HepG2 (cell line): ENCODE measurements around the gene KCNK6. TPM values are rescaled to one million over a fixed set of nuclear protein-coding genes. Genes with fewer than 3 reads are reported as not detected.

Experiments used
- ARNTL ChIP-seq: sonication (generic); formaldehyde crosslinking; IDR thresholded peaks from 2 replicates; pipeline ENCODE4 v1.4.0; 2020; ENCODE audit warnings: mild to moderate bottlenecking, missing genetic modification reagents
- CEBPG ChIP-seq: IDR thresholded peaks from 2 replicates; pipeline ENCODE4 v1.6.1; 2016
- FOSL1 ChIP-seq: sonication (generic); formaldehyde crosslinking; IDR thresholded peaks from 2 replicates; pipeline ENCODE4 v1.9.0; 2021; ENCODE audit warnings: missing genetic modification reagents, borderline replicate concordance
- NAIF1 ChIP-seq: sonication (generic); formaldehyde crosslinking; IDR thresholded peaks from 2 replicates; pipeline ENCODE4 v1.5.0; 2020; ENCODE audit warnings: mild to moderate bottlenecking, missing genetic modification reagents, borderline replicate concordance
- NFIC ChIP-seq: IDR thresholded peaks from 2 replicates; pipeline ENCODE4 v1.6.1; 2012; ENCODE audit warnings: mild to moderate bottlenecking, low read length, inconsistent platforms
- RXRA ChIP-seq: sonication (generic); formaldehyde crosslinking; IDR thresholded peaks from 2 replicates; pipeline ENCODE4 v1.5.1; 2020; ENCODE audit warnings: missing genetic modification reagents
- SOX6 ChIP-seq, 2 experiments: fragments of 450-650 bp in 1 of 2; sonication (generic) in 1 of 2; formaldehyde crosslinking in 1 of 2; IDR thresholded peaks; 2 replicates each; pipeline versions ENCODE4 v1.4.0 to v1.6.1; 2017 to 2020; ENCODE audit warnings: antibody characterized with exemption in 1 of 2, mild to moderate bottlenecking in 1 of 2, missing genetic modification reagents in 1 of 2
- TMF1 ChIP-seq: sonication (generic); formaldehyde crosslinking; IDR thresholded peaks from 2 replicates; pipeline ENCODE4 v1.8.1; 2022; ENCODE audit warnings: low read depth, missing genetic modification reagents
- ZBTB21 ChIP-seq: sonication (generic); formaldehyde crosslinking; IDR thresholded peaks from 2 replicates; pipeline ENCODE4 v1.4.0; 2020; ENCODE audit warnings: missing genetic modification reagents
- ZFP36 ChIP-seq: fragments of 150-350 bp; IDR thresholded peaks from 2 replicates; pipeline ENCODE4 v1.6.1; 2018; ENCODE audit warnings: borderline replicate concordance, low read length, low read depth; ENCODE audit not compliant: partially characterized antibody
- ZNF3 ChIP-seq: IDR thresholded peaks from 2 replicates; pipeline ENCODE4 v1.7.0; 2017; ENCODE audit warnings: inconsistent platforms
- ZNF333 ChIP-seq: sonication (generic); formaldehyde crosslinking; IDR thresholded peaks from 2 replicates; pipeline ENCODE4 v1.4.0; 2020; ENCODE audit warnings: mild to moderate bottlenecking, missing genetic modification reagents, borderline replicate concordance
- ZNF460 ChIP-seq: sonication (generic); formaldehyde crosslinking; IDR thresholded peaks from 2 replicates; pipeline ENCODE4 v1.5.1; 2020; ENCODE audit warnings: missing genetic modification reagents, mild to moderate bottlenecking, borderline replicate concordance
- ZNF619 ChIP-seq: sonication (generic); formaldehyde crosslinking; IDR thresholded peaks from 2 replicates; pipeline ENCODE4 v1.4.0; 2020; ENCODE audit warnings: mild to moderate bottlenecking, missing genetic modification reagents
- ZNF737 ChIP-seq: sonication (generic); formaldehyde crosslinking; IDR thresholded peaks from 2 replicates; pipeline ENCODE4 v1.5.0; 2020; ENCODE audit warnings: missing genetic modification reagents, mild to moderate bottlenecking, borderline replicate concordance
- ZSCAN31 ChIP-seq: sonication (generic); formaldehyde crosslinking; IDR thresholded peaks from 2 replicates; pipeline ENCODE4 v1.5.0; 2020; ENCODE audit warnings: low read depth, mild to moderate bottlenecking, missing genetic modification reagents
- polyA plus RNA-seq, 8 experiments: library from polyadenylated mRNA; depleted of rRNA in 3 of 8; stranded (reverse) in 7 of 8; unstranded in 1 of 8; fragments of >200 nt; fragmentation: Illumina TruSeq in 4 of 8; extraction: Trizol in 4 of 8; gene quantifications; 2 replicates each; pipeline versions ENCODE4 v1.2.1 to v1.2.3, GENCODE V29; 2011 to 2016; ENCODE audit warnings: low read depth in 4 of 8, missing spikeins in 1 of 8, mixed read lengths in 1 of 8; ENCODE audit not compliant: insufficient read depth in 1 of 8
- total RNA-seq, 5 experiments: library from RNA; depleted of rRNA; stranded (reverse); fragments of >200 nt; fragmentation: Illumina TruSeq; extraction: Trizol; gene quantifications; 2 replicates each; pipeline ENCODE4 v1.2.3, GENCODE V29; 2016; ENCODE audit warnings: low read depth in 1 of 5
- TF ChIP-seq, protein P1 (sequence below): sonication (generic); formaldehyde crosslinking; IDR thresholded peaks from 2 replicates; pipeline ENCODE4 v1.5.1; 2020; ENCODE audit warnings: mild to moderate bottlenecking, missing genetic modification reagents, borderline replicate concordance
- TF ChIP-seq, protein P2 (sequence below): sonication (generic); formaldehyde crosslinking; IDR thresholded peaks from 2 replicates; pipeline ENCODE4 v1.8.1; 2022; ENCODE audit warnings: mild to moderate bottlenecking, missing genetic modification reagents
- TF ChIP-seq, protein P3 (sequence below): sonication (generic); formaldehyde crosslinking; IDR thresholded peaks from 2 replicates; pipeline ENCODE4 v1.8.0; 2022; ENCODE audit warnings: missing genetic modification reagents, mild to moderate bottlenecking, borderline replicate concordance
- TF ChIP-seq, protein P4 (sequence below): IDR thresholded peaks from 2 replicates; pipeline ENCODE4 v1.6.1; 2016; ENCODE audit warnings: missing compliant biosample characterization, missing genetic modification reagents, borderline replicate concordance
- TF ChIP-seq, protein P5 (sequence below): IDR thresholded peaks from 2 replicates; pipeline ENCODE4 v1.6.1; 2016; ENCODE audit warnings: missing genetic modification reagents, missing compliant biosample characterization

The KCNK6 gene
- total and polyA plus RNA-seq, 2 of the 13 experiments (the other 11 are each of a cell fraction or from before 2014, with no cell fraction given): 0.03 TPM; not detected in 1

DNA sequence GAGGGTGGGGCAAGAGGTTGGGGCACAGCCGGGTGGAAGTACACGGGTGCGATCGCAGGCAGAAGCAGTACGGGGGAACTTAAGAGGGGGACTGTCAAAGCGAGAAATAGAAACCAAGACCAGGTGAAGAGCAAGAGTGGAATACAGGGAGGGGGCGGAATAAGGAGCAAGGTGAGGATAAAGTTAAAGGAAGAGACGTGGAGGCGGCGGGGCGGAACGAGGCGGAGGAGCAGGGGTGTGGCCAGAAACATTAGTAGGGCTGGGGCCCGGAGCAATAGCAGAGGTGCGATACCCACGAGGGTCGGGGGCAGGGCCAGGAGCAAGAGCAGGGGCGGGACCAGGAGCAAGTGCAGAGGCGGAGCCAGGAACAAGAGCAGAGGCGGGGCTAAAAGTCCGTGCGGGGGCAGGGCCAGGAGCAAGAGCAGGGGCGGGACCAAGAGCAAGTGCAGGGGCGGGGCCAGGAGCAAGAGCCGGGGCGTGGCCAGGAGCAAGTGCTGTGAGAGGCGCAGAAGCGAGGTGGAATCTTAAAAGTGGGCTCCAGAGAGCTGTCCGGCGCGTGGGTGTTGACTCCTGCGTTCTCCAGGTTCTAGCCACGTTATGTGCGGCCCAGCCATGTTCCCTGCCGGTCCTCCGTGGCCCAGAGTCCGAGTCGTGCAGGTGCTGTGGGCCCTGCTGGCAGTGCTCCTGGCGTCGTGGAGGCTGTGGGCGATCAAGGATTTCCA, 17.2 kb downstream of the KCNK6 start (continued):
- TF ChIP-seq, protein P1, sequence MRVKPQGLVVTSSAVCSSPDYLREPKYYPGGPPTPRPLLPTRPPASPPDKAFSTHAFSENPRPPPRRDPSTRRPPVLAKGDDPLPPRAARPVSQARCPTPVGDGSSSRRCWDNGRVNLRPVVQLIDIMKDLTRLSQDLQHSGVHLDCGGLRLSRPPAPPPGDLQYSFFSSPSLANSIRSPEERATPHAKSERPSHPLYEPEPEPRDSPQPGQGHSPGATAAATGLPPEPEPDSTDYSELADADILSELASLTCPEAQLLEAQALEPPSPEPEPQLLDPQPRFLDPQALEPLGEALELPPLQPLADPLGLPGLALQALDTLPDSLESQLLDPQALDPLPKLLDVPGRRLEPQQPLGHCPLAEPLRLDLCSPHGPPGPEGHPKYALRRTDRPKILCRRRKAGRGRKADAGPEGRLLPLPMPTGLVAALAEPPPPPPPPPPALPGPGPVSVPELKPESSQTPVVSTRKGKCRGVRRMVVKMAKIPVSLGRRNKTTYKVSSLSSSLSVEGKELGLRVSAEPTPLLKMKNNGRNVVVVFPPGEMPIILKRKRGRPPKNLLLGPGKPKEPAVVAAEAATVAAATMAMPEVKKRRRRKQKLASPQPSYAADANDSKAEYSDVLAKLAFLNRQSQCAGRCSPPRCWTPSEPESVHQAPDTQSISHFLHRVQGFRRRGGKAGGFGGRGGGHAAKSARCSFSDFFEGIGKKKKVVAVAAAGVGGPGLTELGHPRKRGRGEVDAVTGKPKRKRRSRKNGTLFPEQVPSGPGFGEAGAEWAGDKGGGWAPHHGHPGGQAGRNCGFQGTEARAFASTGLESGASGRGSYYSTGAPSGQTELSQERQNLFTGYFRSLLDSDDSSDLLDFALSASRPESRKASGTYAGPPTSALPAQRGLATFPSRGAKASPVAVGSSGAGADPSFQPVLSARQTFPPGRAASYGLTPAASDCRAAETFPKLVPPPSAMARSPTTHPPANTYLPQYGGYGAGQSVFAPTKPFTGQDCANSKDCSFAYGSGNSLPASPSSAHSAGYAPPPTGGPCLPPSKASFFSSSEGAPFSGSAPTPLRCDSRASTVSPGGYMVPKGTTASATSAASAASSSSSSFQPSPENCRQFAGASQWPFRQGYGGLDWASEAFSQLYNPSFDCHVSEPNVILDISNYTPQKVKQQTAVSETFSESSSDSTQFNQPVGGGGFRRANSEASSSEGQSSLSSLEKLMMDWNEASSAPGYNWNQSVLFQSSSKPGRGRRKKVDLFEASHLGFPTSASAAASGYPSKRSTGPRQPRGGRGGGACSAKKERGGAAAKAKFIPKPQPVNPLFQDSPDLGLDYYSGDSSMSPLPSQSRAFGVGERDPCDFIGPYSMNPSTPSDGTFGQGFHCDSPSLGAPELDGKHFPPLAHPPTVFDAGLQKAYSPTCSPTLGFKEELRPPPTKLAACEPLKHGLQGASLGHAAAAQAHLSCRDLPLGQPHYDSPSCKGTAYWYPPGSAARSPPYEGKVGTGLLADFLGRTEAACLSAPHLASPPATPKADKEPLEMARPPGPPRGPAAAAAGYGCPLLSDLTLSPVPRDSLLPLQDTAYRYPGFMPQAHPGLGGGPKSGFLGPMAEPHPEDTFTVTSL: no peak
- TF ChIP-seq ZBTB21 (CRISPR knock-in tag) (no peak), ZNF460 (CRISPR knock-in tag) (no peak), CEBPG (CRISPR knock-in tag) (no peak), ZNF333 (no peak), ZNF3 (CRISPR knock-in tag) (no peak), ZNF619 (CRISPR knock-in tag) (no peak), NFIC (no peak), ZNF737 (CRISPR knock-in tag) (no peak), ZFP36 (no peak), RXRA (CRISPR knock-in tag) (0 out of 2 replicates have a peak, but pooled peaks have one; percentile 31), ARNTL (CRISPR knock-in tag) (no peak), SOX6 (IDR thresholded peaks at IDR 0.05) (no peak), SOX6 (CRISPR knock-in tag; IDR thresholded peaks at IDR 0.05) (no peak), ZSCAN31 (CRISPR knock-in tag) (no peak), FOSL1 (CRISPR knock-in tag) (no peak), TMF1 (CRISPR knock-in tag) (peak; percentile 81; the same call in 1 of the 2 replicates), NAIF1 (CRISPR knock-in tag) (no peak)
- TF ChIP-seq, protein P2, sequence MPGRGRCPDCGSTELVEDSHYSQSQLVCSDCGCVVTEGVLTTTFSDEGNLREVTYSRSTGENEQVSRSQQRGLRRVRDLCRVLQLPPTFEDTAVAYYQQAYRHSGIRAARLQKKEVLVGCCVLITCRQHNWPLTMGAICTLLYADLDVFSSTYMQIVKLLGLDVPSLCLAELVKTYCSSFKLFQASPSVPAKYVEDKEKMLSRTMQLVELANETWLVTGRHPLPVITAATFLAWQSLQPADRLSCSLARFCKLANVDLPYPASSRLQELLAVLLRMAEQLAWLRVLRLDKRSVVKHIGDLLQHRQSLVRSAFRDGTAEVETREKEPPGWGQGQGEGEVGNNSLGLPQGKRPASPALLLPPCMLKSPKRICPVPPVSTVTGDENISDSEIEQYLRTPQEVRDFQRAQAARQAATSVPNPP (CRISPR knock-in tag): no peak
- TF ChIP-seq, protein P3, sequence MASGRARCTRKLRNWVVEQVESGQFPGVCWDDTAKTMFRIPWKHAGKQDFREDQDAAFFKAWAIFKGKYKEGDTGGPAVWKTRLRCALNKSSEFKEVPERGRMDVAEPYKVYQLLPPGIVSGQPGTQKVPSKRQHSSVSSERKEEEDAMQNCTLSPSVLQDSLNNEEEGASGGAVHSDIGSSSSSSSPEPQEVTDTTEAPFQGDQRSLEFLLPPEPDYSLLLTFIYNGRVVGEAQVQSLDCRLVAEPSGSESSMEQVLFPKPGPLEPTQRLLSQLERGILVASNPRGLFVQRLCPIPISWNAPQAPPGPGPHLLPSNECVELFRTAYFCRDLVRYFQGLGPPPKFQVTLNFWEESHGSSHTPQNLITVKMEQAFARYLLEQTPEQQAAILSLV (CRISPR knock-in tag): no peak
- TF ChIP-seq, protein P4, sequence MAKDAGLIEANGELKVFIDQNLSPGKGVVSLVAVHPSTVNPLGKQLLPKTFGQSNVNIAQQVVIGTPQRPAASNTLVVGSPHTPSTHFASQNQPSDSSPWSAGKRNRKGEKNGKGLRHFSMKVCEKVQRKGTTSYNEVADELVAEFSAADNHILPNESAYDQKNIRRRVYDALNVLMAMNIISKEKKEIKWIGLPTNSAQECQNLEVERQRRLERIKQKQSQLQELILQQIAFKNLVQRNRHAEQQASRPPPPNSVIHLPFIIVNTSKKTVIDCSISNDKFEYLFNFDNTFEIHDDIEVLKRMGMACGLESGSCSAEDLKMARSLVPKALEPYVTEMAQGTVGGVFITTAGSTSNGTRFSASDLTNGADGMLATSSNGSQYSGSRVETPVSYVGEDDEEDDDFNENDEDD (CRISPR knock-in tag): no peak
- TF ChIP-seq, protein P5, sequence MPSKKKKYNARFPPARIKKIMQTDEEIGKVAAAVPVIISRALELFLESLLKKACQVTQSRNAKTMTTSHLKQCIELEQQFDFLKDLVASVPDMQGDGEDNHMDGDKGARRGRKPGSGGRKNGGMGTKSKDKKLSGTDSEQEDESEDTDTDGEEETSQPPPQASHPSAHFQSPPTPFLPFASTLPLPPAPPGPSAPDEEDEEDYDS: peak; percentile 37; the same call in 1 of the 2 replicates
